Sigmoid colon (tissue), 4 donors: ENCODE measurements around the gene SVEP1.

ENCODE experiments used
- EP300 ChIP-seq, 4 donors: sonication (generic); formaldehyde crosslinking; IDR thresholded peaks; one replicate each; pipeline ENCODE4 v1.6.1; 2017; ENCODE audit warnings: antibody characterized with exemption in 4 of 4
- POLR2A ChIP-seq, 2 donors: fragments of 450-650 bp; IDR thresholded peaks; one replicate each; pipeline ENCODE4 v1.6.1; 2016; ENCODE audit warnings: antibody characterized with exemption in 2 of 2, mild to moderate bottlenecking in 2 of 2, moderate library complexity in 2 of 2
- POLR2AphosphoS5 ChIP-seq, 4 donors: sonication (generic); formaldehyde crosslinking; IDR thresholded peaks; one replicate each; pipeline ENCODE4 v1.6.1; 2017; ENCODE audit warnings: antibody characterized with exemption in 4 of 4
- TF ChIP-seq, protein P1 (sequence below), 4 experiments: fragments of 450-650 bp in 3 of 4; fragments of 200-600 bp in 1 of 4; IDR thresholded peaks; one replicate each; pipeline ENCODE4 v1.5.1; 2016 to 2019; ENCODE audit warnings: antibody characterized with exemption in 4 of 4, mild to moderate bottlenecking in 3 of 4, moderate library complexity in 2 of 4

DNA sequence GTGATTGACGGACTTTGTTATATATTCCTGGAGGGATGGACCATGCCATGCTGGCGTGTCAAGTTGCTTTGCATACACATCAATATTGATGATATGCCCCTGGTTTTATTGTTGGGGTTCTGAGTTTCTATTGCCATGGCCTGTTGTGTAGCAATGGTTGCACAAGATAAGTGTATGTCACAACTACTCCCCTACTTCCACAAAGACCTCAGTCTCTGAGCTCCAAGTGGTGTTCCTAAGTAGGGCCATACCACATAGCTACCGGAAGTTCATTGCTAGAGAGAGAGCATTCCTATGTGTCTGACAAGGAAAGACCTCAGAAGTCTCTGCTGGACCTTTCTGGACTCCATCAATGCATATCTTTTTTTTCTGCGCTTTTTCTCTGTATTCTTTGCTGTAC, 261.6 kb downstream of the SVEP1 start:
- TF ChIP-seq, protein P1, sequence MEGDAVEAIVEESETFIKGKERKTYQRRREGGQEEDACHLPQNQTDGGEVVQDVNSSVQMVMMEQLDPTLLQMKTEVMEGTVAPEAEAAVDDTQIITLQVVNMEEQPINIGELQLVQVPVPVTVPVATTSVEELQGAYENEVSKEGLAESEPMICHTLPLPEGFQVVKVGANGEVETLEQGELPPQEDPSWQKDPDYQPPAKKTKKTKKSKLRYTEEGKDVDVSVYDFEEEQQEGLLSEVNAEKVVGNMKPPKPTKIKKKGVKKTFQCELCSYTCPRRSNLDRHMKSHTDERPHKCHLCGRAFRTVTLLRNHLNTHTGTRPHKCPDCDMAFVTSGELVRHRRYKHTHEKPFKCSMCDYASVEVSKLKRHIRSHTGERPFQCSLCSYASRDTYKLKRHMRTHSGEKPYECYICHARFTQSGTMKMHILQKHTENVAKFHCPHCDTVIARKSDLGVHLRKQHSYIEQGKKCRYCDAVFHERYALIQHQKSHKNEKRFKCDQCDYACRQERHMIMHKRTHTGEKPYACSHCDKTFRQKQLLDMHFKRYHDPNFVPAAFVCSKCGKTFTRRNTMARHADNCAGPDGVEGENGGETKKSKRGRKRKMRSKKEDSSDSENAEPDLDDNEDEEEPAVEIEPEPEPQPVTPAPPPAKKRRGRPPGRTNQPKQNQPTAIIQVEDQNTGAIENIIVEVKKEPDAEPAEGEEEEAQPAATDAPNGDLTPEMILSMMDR (IDR thresholded peaks at IDR 0.05): no peak
- TF ChIP-seq POLR2AphosphoS5 (IDR thresholded peaks at IDR 0.05) (no peak), POLR2A (IDR thresholded peaks at IDR 0.05) (no peak), EP300 (IDR thresholded peaks at IDR 0.05) (no peak)
